SK-N-SH treated with all-trans-retinoic acid at 6 μM for 48 hours (cell line): ENCODE results near the gene NPIPB8.
"Not testable (repeated sequence)": the region's sequence is repeated elsewhere in the genome, so short reads cannot be mapped to it uniquely, and the experiment has no call there.

Source experiments
- ESRRG ChIP-seq: fragments of 250-450 bp; sonication (Bioruptor Pico); IDR thresholded peaks from 2 replicates; pipeline ENCODE4 v1.6.1; 2021; ENCODE audit warnings: mild to moderate bottlenecking
- POU6F1 ChIP-seq: fragments of 250-450 bp; sonication (Bioruptor Pico); IDR thresholded peaks from 2 replicates; pipeline ENCODE4 v1.8.0; 2021; ENCODE audit warnings: low read depth, mild to moderate bottlenecking, moderate library complexity, borderline replicate concordance
- TSHZ2 ChIP-seq: fragments of 250-450 bp; sonication (Bioruptor Pico); IDR thresholded peaks from 2 replicates; pipeline ENCODE4 v1.5.0; 2020; ENCODE audit warnings: mild to moderate bottlenecking, moderate library complexity
- ZFP3 ChIP-seq: fragments of 250-450 bp; sonication (Bioruptor Pico); IDR thresholded peaks from 2 replicates; pipeline ENCODE4 v1.5.0; 2020; ENCODE audit warnings: mild to moderate bottlenecking, moderate library complexity
- ZFP30 ChIP-seq: fragments of 450-650 bp; formaldehyde crosslinking; IDR thresholded peaks from 2 replicates; pipeline ENCODE4 v1.5.0; 2022; ENCODE audit warnings: mild to moderate bottlenecking, moderate library complexity
- ZNF70 ChIP-seq: fragments of 450-650 bp; formaldehyde crosslinking; IDR thresholded peaks from 2 replicates; pipeline ENCODE4 v1.5.0; 2020; ENCODE audit warnings: mild to moderate bottlenecking, moderate library complexity

GRCh38 chr16:28620316-28620715 is 17.5 kb upstream of the NPIPB8 start:
- not testable (repeated sequence) for TF ChIP-seq POU6F1, TSHZ2, ZNF70, ZFP3, ZFP30, ESRRG (CRISPR knock-in tag)
